ENCODE data around the gene OR51F2.
"Not testable (repeated sequence)": the region's sequence is repeated elsewhere in the genome, so short reads cannot be mapped to it uniquely, and the experiment has no call there.

Gene OR51F2, protein sequence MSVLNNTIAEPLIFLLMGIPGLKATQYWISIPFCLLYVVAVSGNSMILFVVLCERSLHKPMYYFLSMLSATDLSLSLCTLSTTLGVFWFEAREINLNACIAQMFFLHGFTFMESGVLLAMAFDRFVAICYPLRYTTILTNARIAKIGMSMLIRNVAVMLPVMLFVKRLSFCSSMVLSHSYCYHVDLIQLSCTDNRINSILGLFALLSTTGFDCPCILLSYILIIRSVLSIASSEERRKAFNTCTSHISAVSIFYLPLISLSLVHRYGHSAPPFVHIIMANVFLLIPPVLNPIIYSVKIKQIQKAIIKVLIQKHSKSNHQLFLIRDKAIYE

DNA sequence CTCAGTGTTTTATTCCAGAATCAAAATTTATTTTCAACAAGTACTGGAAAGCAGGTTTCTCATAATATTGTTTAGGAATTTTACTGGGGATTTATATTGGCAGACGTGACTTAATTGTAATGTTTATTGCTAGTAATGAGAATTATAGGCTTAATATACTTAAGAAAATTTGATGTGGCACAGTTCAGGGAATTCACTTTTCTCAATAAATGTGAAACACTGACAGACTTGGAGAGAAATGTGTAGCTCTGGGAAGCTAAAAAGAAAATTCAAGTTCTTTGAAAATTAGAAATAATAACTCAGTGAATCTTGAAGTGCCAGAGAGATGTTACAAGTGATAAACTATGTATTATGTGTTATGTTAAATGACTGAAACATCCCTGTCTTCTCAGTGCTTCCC, at the start of gene OR51F2:
OR51F2 (plus strand) TSS at position 301 of the 400 bp plus-strand sequence. CDS start 101 bp downstream, outside the sequence.
- no peak for DNase-seq (ENCODE audit: low read depth in 2 of 2)

DNA sequence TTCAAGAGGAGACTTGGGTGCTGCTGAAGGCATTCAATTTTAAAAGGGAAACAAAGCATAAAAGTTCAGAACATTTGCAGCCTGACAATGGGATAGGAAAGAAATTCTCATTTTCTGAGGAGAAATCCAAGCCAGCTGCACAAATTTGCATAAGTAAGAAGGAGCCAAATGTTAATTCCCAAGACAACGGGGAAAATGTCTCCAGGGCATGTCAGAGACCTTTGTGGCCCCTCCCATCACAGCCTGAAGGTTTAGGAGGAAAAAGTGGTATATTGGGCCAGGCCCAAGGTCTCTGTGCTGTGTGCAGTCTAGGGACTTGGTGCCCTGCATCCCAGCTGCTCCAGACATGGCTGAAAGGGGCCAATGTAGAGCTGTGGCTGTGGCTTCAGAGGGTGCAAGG, 38.7 kb upstream of the OR51F2 start:
- no peak for DNase-seq (ENCODE audit: low read depth in 2 of 2)

DNA sequence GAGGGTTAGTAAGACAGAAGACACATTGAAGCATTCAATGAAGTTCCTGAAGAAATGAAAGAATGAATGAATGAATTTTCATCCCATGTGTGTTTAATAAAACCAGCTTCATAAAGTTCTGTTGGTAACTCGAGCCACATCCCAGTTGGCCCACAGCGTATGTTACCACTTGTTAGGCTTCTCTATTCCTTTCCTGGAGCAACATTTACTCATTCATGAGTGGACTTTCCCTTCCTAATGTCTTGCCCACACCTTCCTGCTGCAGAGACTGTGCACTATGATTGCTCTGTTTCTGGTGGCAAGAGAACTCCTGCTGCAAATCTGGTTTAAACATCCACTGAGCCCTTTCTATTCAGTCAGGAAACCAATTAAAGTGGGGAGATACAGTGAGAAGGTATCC, 23.9 kb upstream of the OR51F2 start:
- no peak for DNase-seq (ENCODE audit: low read depth in 2 of 2)

DNA sequence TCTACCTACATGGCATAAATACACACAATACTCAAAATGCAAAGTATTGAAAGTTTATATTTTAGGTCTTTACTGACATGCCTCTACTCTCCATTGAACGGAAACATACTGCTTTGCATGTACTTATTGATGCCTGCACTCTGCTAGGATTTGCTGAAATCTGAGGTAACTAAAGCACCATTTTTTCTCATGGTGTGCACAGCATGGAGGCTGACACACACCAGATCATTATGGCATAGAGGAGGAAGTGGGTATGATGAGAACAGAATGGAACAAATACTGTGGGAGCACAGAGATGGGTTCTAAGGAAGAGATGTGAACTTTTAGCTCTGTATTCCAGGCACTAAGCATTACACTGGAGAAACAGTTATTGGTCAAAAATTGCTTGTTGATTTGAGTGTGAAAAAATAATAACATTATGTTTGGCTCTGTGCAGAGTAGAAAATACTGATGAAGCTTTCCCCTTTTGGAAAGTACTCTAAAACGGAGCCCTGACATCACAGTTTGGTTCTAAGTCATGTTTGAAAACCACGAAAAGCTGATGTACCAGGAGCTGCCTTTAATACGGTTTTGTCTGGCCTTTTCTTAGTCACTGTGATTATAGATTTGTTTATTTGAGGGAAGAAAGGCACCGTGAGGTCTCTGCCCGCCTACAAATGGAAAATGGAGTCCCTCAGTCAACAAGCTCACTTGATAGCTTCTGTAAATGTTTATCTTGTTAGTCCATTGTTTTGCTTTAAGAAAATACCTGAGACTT, 22.5 kb upstream of the OR51F2 start:
- no peak for DNase-seq (ENCODE audit: low read depth in 2 of 2)

DNA sequence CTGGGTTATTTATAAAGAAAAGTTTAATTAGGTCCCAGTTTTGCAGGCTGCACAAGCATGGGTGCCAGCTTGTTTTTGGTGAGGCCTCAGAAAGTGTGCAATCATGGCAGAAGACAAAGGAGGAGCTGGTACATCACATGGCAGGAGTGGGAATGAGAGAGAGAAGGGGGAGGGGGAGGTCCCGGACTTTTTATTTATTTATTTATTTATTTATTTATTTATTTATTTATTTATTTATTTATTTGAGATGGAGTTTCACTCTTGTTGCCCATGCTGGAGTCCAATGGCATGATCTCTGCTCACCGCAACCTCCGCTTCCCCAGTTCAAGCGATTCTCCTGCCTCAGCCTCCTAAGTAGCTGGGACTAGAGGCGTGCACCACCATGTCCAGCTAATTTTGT, 19.8 kb upstream of the OR51F2 start:
- DNase-seq (ENCODE audit: low read depth in 2 of 2): not testable (repeated sequence)

DNA sequence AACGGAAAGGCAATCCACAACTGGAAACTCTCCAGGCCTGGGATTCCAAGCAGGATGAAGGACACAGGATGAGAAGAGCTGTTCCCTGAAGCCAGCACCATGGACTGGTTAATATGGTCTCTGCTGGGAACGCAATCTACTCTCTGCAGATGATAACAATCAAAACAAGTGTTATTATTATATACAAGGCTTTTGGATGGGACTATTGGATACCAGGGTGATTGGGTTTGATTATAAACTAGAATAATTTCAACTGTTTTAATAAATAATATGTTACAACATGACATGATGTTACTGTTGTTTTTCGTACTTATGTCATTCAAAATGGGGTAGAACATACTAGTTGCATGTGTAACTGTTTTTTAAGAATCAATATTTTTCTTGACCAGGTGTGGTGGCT, 16.8 kb upstream of the OR51F2 start, which contains the start of gene OR52R1:
OR52R1 (minus strand) TSS at position 101 of the 400 bp plus-strand sequence; CDS start at position 101, 0 bp downstream.
- DNase-seq (ENCODE audit: low read depth in 2 of 2): no peak

DNA sequence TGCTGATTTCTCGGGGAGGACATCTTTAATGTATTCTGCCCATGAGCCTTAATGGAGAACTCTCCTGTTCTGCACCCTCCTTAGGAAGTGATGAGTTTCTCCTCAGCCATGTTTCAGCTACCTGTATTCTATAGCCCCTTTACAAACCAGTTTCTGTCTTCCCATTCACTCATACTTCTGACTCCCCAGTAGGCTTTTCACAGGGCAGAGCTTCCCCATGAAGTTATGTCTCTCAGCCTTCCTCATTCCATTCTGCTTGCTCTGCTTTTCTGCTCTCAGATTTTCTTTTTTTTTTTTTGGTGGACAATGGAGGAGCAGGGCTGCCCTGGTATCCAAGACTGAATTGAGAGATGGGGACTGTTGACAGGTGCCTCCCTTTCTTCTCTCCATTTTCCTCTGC, 12.6 kb upstream of the OR51F2 start:
- no peak for DNase-seq (ENCODE audit: low read depth in 2 of 2)

DNA sequence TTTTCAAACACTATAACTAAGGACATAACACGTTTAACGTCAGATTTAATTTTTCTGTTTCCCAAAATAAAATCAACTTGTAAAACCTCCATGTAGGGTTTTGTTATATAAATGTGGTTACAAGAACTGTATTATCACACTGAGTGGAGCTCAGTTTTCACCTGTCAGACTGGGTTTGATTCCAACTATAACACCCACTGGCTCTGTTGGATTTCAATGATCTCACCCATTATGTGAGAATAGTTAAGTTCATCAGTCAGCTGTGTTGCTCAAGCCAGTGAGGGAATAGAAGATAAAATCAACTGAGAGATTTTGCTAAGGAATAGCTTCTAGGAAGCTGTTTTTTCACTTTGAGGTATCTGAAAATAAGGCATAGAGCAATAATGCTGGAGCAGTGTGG, 11.9 kb upstream of the OR51F2 start:
- DNase-seq (ENCODE audit: low read depth in 2 of 2): no peak

DNA sequence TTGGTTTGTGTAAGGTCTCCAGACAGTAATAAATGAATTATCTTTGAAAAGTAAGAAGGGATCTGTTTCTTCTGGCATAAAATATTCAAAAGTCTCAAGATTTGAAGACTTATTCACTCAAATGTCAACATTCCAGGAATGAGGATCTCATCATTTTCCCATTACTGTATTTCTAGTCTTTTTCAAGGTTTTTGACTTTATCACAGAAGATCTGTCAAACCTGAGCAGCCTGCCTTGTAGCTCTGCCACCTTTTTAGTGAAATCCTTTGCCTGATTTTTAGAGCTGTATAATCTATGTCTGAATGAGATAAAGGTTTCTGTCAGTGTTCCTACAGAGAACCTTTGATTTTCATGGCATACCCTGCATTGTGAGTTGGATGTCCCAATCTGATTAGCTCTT, 4.0 kb downstream of the OR51F2 start:
- DNase-seq (ENCODE audit: low read depth in 2 of 2): no peak

DNA sequence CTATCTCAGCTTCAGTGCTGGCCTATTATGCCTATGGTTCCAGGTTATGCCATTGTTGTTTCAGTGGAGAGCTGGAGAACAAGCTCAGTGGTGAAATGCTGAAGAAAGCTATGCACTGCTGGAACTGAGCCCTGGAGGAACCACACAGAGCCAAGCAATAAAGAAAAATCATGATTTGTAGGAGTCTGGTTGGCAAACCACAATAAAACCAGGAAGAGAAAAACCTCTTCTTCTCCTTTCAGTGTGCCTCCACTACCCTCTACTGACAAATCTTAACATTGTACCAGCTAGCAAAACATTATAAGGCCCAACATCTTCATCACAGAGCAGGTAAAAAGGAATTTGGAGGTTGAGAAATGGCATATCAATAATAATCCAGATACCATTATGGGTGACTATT, 5.3 kb downstream of the OR51F2 start:
- DNase-seq (ENCODE audit: low read depth in 2 of 2): no peak

DNA sequence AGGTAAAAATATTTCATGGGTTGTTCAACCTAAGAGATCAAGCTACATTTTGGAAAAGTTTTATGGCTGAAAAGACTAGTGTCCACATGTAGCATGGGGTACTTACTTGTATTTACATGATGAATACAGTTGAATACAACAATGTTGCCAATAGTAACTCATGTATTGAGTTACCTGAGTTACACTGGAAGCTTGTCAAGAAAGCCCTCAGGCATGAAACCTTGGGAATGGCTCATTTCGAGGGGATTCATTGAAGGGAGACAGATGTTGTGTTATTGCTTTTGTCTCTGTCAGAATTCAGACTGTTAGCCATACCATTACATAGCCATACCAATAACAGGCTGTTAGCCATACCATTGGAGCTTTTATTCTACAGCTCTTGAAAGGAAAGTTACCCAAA, 9.2 kb downstream of the OR51F2 start:
- DNase-seq (ENCODE audit: low read depth in 2 of 2): no peak

DNA sequence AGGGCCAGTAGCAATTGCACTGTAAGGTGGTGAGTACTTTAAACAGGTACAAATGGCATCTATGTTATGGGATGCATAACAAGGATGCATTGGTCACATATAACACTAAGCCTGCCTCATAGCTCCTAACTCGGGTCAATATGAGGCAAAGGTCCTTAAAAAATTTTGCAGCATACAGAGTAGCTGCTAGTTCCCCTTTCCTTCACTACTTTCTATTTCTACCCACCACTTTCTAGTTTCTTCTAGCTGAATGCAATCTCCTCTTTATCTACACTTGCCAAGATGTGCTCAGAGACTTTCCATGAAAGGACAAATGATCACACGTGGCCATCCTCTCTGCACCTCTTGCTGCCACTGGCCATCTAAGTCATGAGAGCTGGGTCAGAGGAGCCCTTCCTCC, 9.8 kb downstream of the OR51F2 start:
- no peak for DNase-seq (ENCODE audit: low read depth in 2 of 2)

DNA sequence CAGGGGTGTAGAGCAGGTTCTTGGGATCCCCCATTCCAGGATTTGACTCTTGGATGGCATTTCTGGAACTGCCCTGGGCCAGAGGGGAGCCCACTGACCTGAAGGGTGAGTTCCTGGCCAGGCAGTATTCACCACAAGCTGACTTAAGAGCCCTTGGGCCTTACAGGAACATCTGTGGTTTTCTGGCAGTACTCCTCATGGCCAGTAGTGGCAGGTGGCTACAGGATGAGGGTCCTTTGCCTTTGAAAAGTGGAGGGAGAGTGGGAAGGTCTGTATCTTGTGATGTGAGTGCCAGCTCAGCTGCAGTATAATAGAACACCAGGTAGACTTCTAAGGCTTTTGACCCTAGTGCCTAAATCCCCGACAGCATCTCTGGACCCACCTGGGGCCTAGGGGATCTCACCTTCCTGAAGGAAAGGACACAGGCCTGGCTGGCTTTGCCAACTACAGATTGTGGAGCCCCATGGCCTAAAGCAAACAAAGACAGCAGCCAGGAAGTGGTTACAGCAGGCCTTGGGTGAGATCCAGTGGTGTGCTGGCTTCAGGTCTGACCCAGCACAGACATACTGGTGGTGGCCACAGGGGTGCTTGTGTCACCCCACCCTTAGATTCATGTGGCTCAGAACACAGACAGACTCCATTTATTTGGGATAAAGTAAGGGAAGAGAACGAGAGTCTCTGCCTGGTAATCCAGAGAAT, 18.9 kb downstream of the OR51F2 start:
- no peak for DNase-seq (ENCODE audit: low read depth in 2 of 2)

DNA sequence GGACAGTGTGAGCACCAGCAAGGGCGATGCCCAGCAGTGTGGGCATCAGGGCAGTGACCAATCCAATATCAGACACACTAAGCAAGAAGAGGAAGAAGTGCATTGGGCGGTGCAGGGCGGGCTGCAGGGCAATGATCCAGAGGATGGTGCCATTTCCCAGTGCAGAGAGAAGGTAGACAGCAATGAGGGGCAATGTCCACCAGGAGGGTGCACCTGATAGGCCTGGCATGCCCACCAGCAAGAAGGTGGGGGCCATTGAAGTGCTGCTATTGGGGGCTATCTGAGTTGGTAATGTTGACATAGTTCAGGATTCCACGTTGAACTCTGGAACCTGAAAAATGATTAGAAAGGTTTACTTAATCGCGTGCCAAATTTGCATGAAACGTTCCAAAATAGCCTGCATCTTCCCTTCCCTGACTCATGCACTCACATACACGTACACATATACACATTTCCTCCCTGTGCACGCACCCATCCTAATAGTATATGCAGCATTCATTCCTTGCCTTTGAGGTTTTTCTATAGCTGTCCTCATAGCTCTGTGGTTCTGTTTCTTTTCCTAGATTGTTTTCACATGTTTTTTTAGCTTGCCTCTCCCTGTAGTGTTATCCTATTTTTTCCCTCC, 27.9 kb downstream of the OR51F2 start, which contains the start of gene OR51S1:
OR51S1 (minus strand) TSS at position 301 of the 625 bp plus-strand sequence; CDS start at position 301, 0 bp downstream.
- DNase-seq (ENCODE audit: low read depth in 2 of 2): no peak

DNA sequence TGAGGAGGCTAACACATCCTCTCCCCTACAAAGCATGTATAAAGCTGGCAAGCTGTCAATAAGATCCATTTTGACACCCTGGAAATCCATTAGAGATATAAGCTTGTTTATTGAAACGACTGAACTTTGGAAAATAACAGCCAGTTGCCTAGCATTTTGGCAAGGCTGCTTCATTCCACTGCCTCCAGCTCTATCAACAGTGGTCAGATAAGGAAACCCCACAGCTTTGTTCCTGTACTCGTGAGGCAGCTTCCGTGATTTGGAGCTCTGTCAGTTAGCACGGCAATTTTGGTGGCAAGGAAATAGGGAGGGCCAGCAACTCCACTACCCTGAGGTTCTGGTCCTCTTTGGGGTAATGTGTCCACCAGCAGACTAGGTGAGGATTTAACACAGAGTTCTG, 29.9 kb downstream of the OR51F2 start:
- DNase-seq (ENCODE audit: low read depth in 2 of 2): no peak

DNA sequence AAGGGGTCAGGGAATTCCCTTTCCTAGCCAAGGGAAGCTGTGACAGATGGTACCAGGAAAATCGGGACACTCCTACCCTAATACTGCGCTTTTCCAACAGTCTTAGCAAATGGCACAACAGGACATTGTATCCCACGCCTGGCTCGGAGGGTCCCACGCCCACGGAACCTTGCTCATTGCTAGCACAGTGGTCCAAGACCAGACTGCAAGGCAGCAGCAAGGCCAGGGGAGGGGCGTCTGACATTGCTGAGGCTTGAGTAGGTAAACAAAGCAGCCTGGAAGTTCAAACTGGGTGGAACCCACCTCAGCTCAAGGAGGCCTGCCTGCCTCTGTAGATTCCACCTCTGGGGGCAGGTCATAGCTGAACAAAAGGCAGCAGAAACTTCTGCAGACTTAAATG, 33.2 kb downstream of the OR51F2 start:
- not testable (repeated sequence) for DNase-seq (ENCODE audit: low read depth in 2 of 2)

DNA sequence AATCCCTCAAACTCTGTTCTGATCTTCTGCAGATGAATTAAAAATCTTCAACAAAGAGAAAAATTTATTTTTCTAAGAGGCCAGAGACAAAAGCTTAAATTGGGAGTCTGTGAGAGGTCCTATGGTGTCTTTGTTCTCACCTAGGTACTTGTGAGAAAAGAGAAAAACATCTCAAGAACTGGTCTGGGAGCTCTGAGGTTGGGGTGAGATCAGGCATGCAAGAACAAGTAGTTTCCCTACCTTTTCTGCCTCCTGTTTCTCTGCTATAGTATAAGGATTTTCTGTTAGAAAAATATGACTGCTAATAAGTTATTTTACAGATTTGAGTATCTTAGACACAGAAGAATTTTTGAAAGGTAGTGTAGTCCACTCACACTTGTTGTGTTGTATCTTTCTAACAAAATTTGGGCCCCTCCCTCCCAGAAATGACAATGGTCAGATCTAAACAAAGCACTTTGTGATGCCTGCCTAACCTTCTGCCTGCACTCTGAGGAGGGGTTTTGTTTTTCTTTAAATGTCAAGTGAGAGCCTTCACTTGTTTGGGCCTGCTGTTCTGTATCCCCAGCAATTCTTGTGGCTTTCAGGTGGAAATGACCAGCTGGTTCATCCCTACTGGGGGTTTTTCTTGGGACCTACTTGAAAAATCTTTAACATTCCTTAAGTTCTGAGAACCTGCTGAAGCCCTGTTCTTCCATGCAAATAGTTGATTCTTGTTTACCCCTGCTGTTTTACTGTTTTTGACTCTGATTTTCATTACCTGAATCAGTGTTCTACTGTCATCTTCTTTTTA, 41.5 kb downstream of the OR51F2 start:
- DNase-seq (ENCODE audit: low read depth in 2 of 2): no peak

DNA sequence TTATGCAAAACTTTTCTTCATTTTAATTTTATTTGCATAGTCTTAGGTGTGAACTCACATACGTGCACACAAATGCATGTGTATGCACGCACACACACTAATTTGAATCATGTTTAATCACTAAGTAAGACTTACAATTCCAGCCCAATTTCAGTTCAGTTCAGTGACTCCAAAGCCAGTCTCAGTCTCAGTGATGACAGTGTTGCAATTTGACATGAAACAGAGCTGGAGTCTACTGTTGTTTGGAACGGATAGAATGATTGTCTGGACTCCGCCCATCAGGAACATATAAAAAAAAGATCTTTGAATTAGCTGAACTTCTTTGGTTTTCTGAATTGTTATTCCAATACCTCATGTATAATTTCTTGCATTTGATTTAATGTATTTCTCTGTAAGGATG, 42.8 kb downstream of the OR51F2 start:
- no peak for DNase-seq (ENCODE audit: low read depth in 2 of 2)

DNA sequence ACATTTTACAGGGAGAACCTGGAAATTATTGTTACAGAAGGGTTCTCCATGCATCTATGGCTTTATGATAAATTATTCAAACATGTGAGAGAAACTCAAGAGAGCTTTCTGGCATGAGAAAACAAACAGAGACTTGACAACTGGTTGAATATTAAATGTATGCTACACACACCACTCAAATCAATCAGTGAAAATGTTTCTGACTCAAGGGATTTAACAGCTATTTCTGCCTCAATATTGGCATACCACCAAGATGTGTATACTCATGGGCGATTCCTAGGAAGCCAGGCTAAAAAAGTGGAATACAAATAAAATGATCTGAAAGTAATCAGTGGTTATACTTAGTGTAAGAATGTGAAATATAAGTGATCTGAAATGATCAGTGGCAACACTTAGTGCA, 44.7 kb downstream of the OR51F2 start:
- DNase-seq (ENCODE audit: low read depth in 2 of 2): no peak

Data from activated CD8-positive, alpha-beta memory T cell treated with anti-CD3 and anti-CD28 coated beads for 4 hours (primary cell).